ENCODE measurements around the gene UQCRQ. TPM values are rescaled to one million over a fixed set of nuclear protein-coding genes. Genes with fewer than 3 reads are reported as not detected.

The UQCRQ gene
- total and polyA plus RNA-seq, 2 donors (not counting 1 experiment from before 2014, with no cell fraction given): 71.1 to 90.0 TPM

GRCh38 chr5:132840896-132841295 lies 25.5 kb upstream of the UQCRQ start:
- Histone ChIP-seq H3K27ac (ENCODE audit: low read length in 2 of 2) (no peak overlapping the region), H4K20me1 (ENCODE audit: control insufficient read depth, insufficient read depth, low read length, poor library complexity, severe bottlenecking) (no peaks in the 10 kb centered on the region), H3K27me3 (replicated peaks in 1 of 4; ENCODE audit: control extremely low read depth in 1 of 4, control insufficient read depth in 3 of 4, insufficient read depth in 4 of 4, low read length in 3 of 4) (no peaks in the 10 kb centered on the region), H3K9me3 (ENCODE audit: control extremely low read depth in 1 of 3, control insufficient read depth in 2 of 3, insufficient read depth in 1 of 3, low read length in 2 of 3) (peaks cover 0 to 4% (median 0%) of the 10 kb centered on the region in 3 donors), H3K4me1 (ENCODE audit: control insufficient read depth in 2 of 2, insufficient read depth in 2 of 2, low read length in 2 of 2) (no peaks in the 10 kb centered on the region), H3K79me2 (ENCODE audit: control insufficient read depth, insufficient read depth, low read length) (no peaks in the 10 kb centered on the region), H2AFZ (ENCODE audit: insufficient read depth, low read depth, low read length, poor library complexity, severe bottlenecking) (no peak overlapping the region), H3K36me3 (replicated peaks in 1 of 2; ENCODE audit: control extremely low read depth in 1 of 2, control insufficient read depth in 1 of 2, extremely low read depth in 1 of 2, insufficient read depth in 2 of 2, low read length in 1 of 2) (no peaks in the 10 kb centered on the region), H3K4me3 (ENCODE audit: control extremely low read depth in 1 of 5, extremely low read depth in 1 of 5, insufficient read depth in 1 of 5, low read depth in 2 of 5, low read length in 4 of 5) (no peak overlapping the region), H3K4me2 (replicated peaks; ENCODE audit: low read depth, low read length, poor library complexity, severe bottlenecking) (no peak overlapping the region), H3K9ac (ENCODE audit: low read length) (no peak overlapping the region)
- Mint-ChIP-seq H3K4me3 (no peak overlapping the region), H3K27ac (no peak overlapping the region), H3K27me3 (no peaks in the 10 kb centered on the region), H3K9me3 (ENCODE audit: insufficient read depth) (no peaks in the 10 kb centered on the region), H3K4me1 (peaks cover 2% of the 10 kb centered on the region)
- no peak for DNase-seq
- ATAC-seq (ENCODE audit: low read depth): no peak
- TF ChIP-seq EZH2 (IDR thresholded peaks at IDR 0.05; ENCODE audit: borderline replicate concordance, insufficient read depth, low read depth, low read length, poor library complexity, severe bottlenecking): no peak
- no peak for TF ChIP-seq CTCF (IDR thresholded peaks at IDR 0.05)
- intact Hi-C loops (cut with micrococcal nuclease): no loop called here
- ChIA-PET POLR2A (no interaction called here), CTCF (interaction anchor here (1.0 kb wide), 1 partner anchor 12 kb away, joined by 3 read pairs; no protein-coding TSS in a partner anchor)
- 89% methylated on average over 1 of the region's 1 CpG for WGBS (ENCODE audit: insufficient coverage)

GRCh38 chr5:132841305-132841704 lies 25.1 kb upstream of the UQCRQ start:
- TF ChIP-seq CTCF (IDR thresholded peaks at IDR 0.05) (no peak), EZH2 (IDR thresholded peaks at IDR 0.05; ENCODE audit: borderline replicate concordance, insufficient read depth, low read depth, low read length, poor library complexity, severe bottlenecking) (no peak)
- Histone ChIP-seq H3K4me1 (ENCODE audit: control insufficient read depth in 2 of 2, insufficient read depth in 2 of 2, low read length in 2 of 2) (no peaks in the 10 kb centered on the region), H3K9me3 (ENCODE audit: control extremely low read depth in 1 of 3, control insufficient read depth in 2 of 3, insufficient read depth in 1 of 3, low read length in 2 of 3) (peaks cover 0 to 2% (median 0%) of the 10 kb centered on the region in 3 donors), H2AFZ (ENCODE audit: insufficient read depth, low read depth, low read length, poor library complexity, severe bottlenecking) (no peak overlapping the region), H3K36me3 (replicated peaks in 1 of 2; ENCODE audit: control extremely low read depth in 1 of 2, control insufficient read depth in 1 of 2, extremely low read depth in 1 of 2, insufficient read depth in 2 of 2, low read length in 1 of 2) (no peaks in the 10 kb centered on the region), H3K4me3 (ENCODE audit: control extremely low read depth in 1 of 5, extremely low read depth in 1 of 5, insufficient read depth in 1 of 5, low read depth in 2 of 5, low read length in 4 of 5) (no peak overlapping the region), H3K27ac (ENCODE audit: low read length in 2 of 2) (no peak overlapping the region), H4K20me1 (ENCODE audit: control insufficient read depth, insufficient read depth, low read length, poor library complexity, severe bottlenecking) (no peaks in the 10 kb centered on the region), H3K79me2 (ENCODE audit: control insufficient read depth, insufficient read depth, low read length) (no peaks in the 10 kb centered on the region), H3K4me2 (replicated peaks; ENCODE audit: low read depth, low read length, poor library complexity, severe bottlenecking) (no peak overlapping the region), H3K9ac (ENCODE audit: low read length) (no peak overlapping the region), H3K27me3 (replicated peaks in 1 of 4; ENCODE audit: control extremely low read depth in 1 of 4, control insufficient read depth in 3 of 4, insufficient read depth in 4 of 4, low read length in 3 of 4) (no peaks in the 10 kb centered on the region)
- ATAC-seq (ENCODE audit: low read depth) (no peak), DNase-seq (no peak)
- WGBS (ENCODE audit: insufficient coverage): 86% methylated on average over 3 of the region's 4 CpGs
- CTCF ChIA-PET: no interaction called here
- POLR2A ChIA-PET: no interaction called here
- Mint-ChIP-seq H3K27me3 (no peaks in the 10 kb centered on the region), H3K27ac (no peak overlapping the region), H3K4me3 (no peak overlapping the region), H3K4me1 (peaks cover 2% of the 10 kb centered on the region), H3K9me3 (ENCODE audit: insufficient read depth) (no peaks in the 10 kb centered on the region)
- intact Hi-C loops (cut with micrococcal nuclease): no loop called here
